PC-9 (cell line): ENCODE data around the gene CBX1. TPM values are rescaled to one million over a fixed set of nuclear protein-coding genes. Genes with fewer than 3 reads are reported as not detected.
A peak's percentile ranks its signal among the peaks of the same experiment; 100 is the strongest.

ENCODE experiments used
- BruUV-seq: library from RNA; stranded (reverse); fragments of 400-500 nt; replicated peaks from 2 replicates; lab custom pipeline; 2021; lab: Mats Ljungman, UMichigan
- CTCF ChIA-PET: fragments of 300-600 bp; sonication (Branson Sonifier 250); formaldehyde crosslinking; loops from one replicate; lab custom pipeline; 2022; ENCODE audit warnings: antibody characterized with exemption; lab: Charles Lee
- POLR2A ChIA-PET: fragments of 300-600 bp; sonication (Branson Sonifier 250); formaldehyde crosslinking; loops from one replicate; lab custom pipeline; 2022; ENCODE audit warnings: antibody characterized with exemption; ENCODE audit not compliant: unreplicated experiment; lab: Charles Lee
- DNase-seq, 2 experiments: peaks; one replicate each; pipeline versions ENCODE4 v3.0.0 to v3.0.0-alpha.2; 2015 to 2022; ENCODE audit warnings: mixed read lengths in 1 of 2
- H2AFZ ChIP-seq: fragments of 200-600 bp; sonication (generic); 2 replicates; pipeline ENCODE4 v1.8.1; 2017; ENCODE audit warnings: antibody characterized with exemption
- H3F3A ChIP-seq: fragments of 200-600 bp; sonication (generic); 2 replicates; pipeline ENCODE4 v1.8.1; 2017; ENCODE audit warnings: antibody characterized with exemption, mild to moderate bottlenecking, low read depth; ENCODE audit not compliant: insufficient read depth
- H3K27ac ChIP-seq: fragments of 200-600 bp; sonication (generic); 2 replicates; pipeline ENCODE4 v1.6.1; 2016; ENCODE audit warnings: mixed run types
- H3K27me3 ChIP-seq: fragments of 200-600 bp; sonication (generic); 2 replicates; pipeline ENCODE4 v1.6.1; 2016; ENCODE audit warnings: low read depth, mixed run types; ENCODE audit not compliant: insufficient read depth
- H3K36me3 ChIP-seq: fragments of 200-600 bp; sonication (generic); 2 replicates; pipeline ENCODE4 v1.6.1; 2016; ENCODE audit warnings: low read depth, mixed run types
- H3K4me1 ChIP-seq: fragments of 200-600 bp; sonication (generic); replicated peaks from 2 replicates; pipeline ENCODE4 v1.6.1; 2016; ENCODE audit warnings: mixed run types; ENCODE audit not compliant: insufficient read depth
- H3K4me2 ChIP-seq: fragments of 200-600 bp; sonication (generic); 2 replicates; pipeline ENCODE4 v1.6.1; 2017; ENCODE audit warnings: mixed run types
- H3K4me3 ChIP-seq: fragments of 200-600 bp; sonication (generic); 2 replicates; pipeline ENCODE4 v1.6.1; 2016; ENCODE audit warnings: mixed run types
- H3K79me2 ChIP-seq: fragments of 200-600 bp; sonication (generic); 2 replicates; pipeline ENCODE4 v1.6.1; 2017; ENCODE audit warnings: low read depth, mixed run types
- H3K9me2 ChIP-seq: fragments of 200-600 bp; sonication (generic); 2 replicates; pipeline ENCODE4 v1.8.1; 2017; ENCODE audit warnings: mild to moderate bottlenecking; ENCODE audit not compliant: insufficient read depth
- H3K9me3 ChIP-seq: fragments of 200-600 bp; sonication (generic); 2 replicates; pipeline ENCODE4 v1.8.1; 2016; ENCODE audit warnings: low read depth; ENCODE audit not compliant: insufficient read depth
- H4K20me1 ChIP-seq: fragments of 200-600 bp; sonication (generic); 2 replicates; pipeline ENCODE4 v1.8.1; 2017; ENCODE audit not compliant: insufficient read depth
- CTCF ChIP-seq: fragments of 200-600 bp; sonication (generic); conservative IDR thresholded peaks from 2 replicates; pipeline ENCODE4 v1.6.1; 2017; ENCODE audit warnings: mixed run types, antibody characterized with exemption, mild to moderate bottlenecking, moderate library complexity
- EZH2 ChIP-seq: fragments of 200-600 bp; sonication (generic); IDR thresholded peaks from 2 replicates; pipeline ENCODE4 v1.8.0; 2017; ENCODE audit warnings: antibody characterized with exemption, low read depth
- intact Hi-C: fragments of 100-400 bp; cut with micrococcal nuclease; formaldehyde crosslinking; loops from one replicate; pipeline ENCODE4 v1.10.0; 2022; ENCODE audit not compliant: unreplicated experiment
- total RNA-seq: library from RNA; stranded (reverse); gene quantifications from 2 replicates; pipeline ENCODE4 v1.2.3, GENCODE V29; 2021

The CBX1 gene
- total RNA-seq, 1 experiment from 2014 or later = 93.9 TPM

GRCh38 chr17:48149787-48150463 is 48.6 kb upstream of the CBX1 start:
- intact Hi-C loops = loop anchor here (5.0 to 10.0 kb wide), 2 partner anchors 467 to 725 kb away; partner anchors contain the start of gene HOXB8
- Histone ChIP-seq H3K4me3 (no peak overlapping the region), H3K36me3 (no peaks in the 10 kb centered on the region), H4K20me1 (no peaks in the 10 kb centered on the region), H2AFZ (no peak overlapping the region), H3F3A (no peaks in the 10 kb centered on the region), H3K4me1 (no peaks in the 10 kb centered on the region; the same call in 1 of the 2 replicates), H3K79me2 (no peaks in the 10 kb centered on the region), H3K9me2 (no peaks in the 10 kb centered on the region), H3K27me3 (peaks cover 56% of the 10 kb centered on the region), H3K27ac (no peak overlapping the region), H3K4me2 (no peak overlapping the region), H3K9me3 (no peaks in the 10 kb centered on the region)
- BruUV-seq = no TSS peak
- POLR2A ChIA-PET = no interaction called here
- TF ChIP-seq CTCF (no peak), EZH2 (no peak)
- CTCF ChIA-PET = no interaction called here
- DNase-seq = no peak

GRCh38 chr17:48148854-48149786 is 47.8 kb upstream of the CBX1 start:
- Histone ChIP-seq H3K4me3 (no peak overlapping the region), H3K9me3 (no peaks in the 10 kb centered on the region), H2AFZ (no peak overlapping the region), H3K9me2 (no peaks in the 10 kb centered on the region), H3K36me3 (no peaks in the 10 kb centered on the region), H3K4me2 (no peak overlapping the region), H3K79me2 (no peaks in the 10 kb centered on the region), H3K27me3 (peaks cover 62% of the 10 kb centered on the region), H3K27ac (no peak overlapping the region), H3F3A (no peaks in the 10 kb centered on the region), H4K20me1 (no peaks in the 10 kb centered on the region), H3K4me1 (no peaks in the 10 kb centered on the region; the same call in 1 of the 2 replicates)
- DNase-seq = no peak
- no TSS peak for BruUV-seq
- ChIA-PET POLR2A (no interaction called here), CTCF (no interaction called here)
- intact Hi-C loops = no loop called here
- no peak for TF ChIP-seq CTCF
- TF ChIP-seq EZH2 = no peak

GRCh38 chr17:48148029-48148770 is 46.9 kb upstream of the CBX1 start:
- TF ChIP-seq CTCF (no peak), EZH2 (no peak)
- H3K27ac ChIP-seq = no peak overlapping the region
- peaks cover 68% of the 10 kb centered on the region for H3K27me3 ChIP-seq
- no peaks in the 10 kb centered on the region for H3F3A ChIP-seq
- H3K4me3 ChIP-seq = no peak overlapping the region
- H4K20me1 ChIP-seq = no peaks in the 10 kb centered on the region
- POLR2A ChIA-PET = no interaction called here
- H3K9me3 ChIP-seq = no peaks in the 10 kb centered on the region
- no peaks in the 10 kb centered on the region for H3K4me1 ChIP-seq
- H3K79me2 ChIP-seq = no peaks in the 10 kb centered on the region
- intact Hi-C loops = no loop called here
- H3K4me2 ChIP-seq = peak overlapping the region; percentile 14; the same call in 1 of the 2 replicates
- no peak overlapping the region for H2AFZ ChIP-seq
- DNase-seq = no peak
- no TSS peak for BruUV-seq
- CTCF ChIA-PET = no interaction called here
- no peaks in the 10 kb centered on the region for H3K36me3 ChIP-seq
- H3K9me2 ChIP-seq = no peaks in the 10 kb centered on the region
